HG03378 (cell line): Measurements from ENCODE around the gene RNF169.
"Not testable (repeated sequence)": the region's sequence is repeated elsewhere in the genome, so short reads cannot be mapped to it uniquely, and the experiment has no call there.

Experiments used
- ATAC-seq: cut with Tn5 transposase; IDR thresholded peaks from one replicate; pipeline ENCODE4 v1.9.1; 2021; ENCODE audit warnings: mild to moderate bottlenecking, moderate library complexity; ENCODE audit not compliant: unreplicated experiment

Gene RNF169

DNA sequence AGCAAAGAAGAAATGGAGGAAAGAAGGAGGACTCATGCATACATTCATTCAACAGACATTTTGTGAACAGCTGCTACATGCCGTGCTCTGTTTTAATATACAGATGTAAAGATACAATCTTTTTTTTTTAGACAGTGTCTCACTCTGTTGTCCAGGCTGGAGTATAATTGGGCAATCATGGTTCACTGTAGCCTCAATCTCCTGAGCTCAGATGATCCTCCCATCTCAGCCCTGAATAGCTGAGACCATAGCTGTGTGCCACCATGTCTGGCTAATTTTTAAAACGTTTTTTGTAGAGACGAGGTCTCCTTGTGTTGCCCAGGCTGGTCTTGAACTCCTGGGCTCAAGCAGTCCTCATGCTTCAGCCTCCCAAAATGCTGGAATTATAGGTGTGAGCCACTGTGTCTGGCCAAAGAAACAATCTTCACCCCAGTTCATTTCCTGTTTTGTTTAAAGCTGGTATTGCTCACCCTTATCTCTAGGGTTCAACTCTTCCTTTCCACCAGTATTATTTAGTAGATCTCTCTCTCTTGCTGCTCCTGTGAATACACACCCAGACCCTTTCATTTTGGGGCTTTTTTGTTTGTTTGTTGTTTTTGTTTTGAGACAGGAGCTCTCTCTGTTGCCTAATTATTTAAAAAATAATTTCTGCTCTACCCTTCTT, 69.8 kb downstream of the RNF169 start:
- ATAC-seq, result no peak

DNA sequence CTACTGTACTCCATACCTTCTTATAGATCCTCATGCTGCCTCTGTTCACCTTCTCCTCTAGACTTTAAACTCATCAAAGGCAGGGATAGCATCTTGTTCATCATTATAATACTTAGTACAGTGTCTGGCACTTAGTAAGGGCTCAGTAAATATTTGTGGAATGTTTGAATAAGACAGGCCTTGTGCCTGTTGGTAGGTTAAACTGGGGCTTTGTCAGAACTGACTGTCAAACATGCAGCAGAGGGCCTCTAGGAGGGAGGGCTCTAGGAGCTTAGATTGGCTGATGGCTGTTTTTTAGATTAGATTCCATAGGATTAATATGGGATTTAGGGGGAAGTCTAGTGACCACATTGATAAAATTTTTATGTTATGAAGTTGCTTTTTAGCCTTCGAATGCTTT, 70.8 kb downstream of the RNF169 start:
- no peak for ATAC-seq

DNA sequence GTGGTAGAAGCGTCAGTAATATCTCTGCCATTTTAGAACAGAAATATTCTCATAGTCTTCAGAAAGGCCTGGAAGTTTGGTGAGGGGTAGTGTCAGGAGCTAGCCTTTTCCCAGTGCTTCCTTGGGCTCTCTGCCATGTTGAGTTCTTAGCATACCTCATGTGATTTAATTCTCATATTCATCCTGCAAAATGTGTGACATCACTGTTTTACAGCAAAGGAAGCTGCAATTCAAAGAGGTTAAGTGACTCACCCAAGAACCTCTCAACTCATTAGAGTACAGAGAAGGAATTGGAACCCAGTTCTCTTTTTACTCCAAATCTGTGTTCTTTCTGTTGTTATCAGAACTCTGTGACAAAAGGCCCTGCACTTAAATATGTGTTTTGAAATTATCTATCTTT, 72.1 kb downstream of the RNF169 start:
- ATAC-seq, result no peak

DNA sequence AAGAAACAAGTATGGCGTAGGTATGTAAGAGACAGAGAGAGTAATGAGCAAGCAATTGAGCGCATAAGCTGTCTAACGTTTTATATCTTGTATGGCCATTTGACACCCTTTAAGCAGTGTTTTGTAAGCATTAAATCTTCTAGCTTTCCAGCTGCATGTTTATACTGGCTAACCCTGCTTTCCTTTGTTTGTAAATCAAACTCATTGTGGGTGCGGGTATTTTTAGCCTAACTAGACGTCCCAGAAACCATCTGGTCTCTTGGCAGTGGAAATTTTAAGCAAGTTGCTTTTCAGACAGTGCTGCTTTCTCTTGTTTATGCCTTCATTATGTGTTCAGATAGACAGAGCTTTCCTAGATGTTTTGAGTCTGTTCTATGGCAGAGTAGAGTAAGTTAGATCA, 73.5 kb downstream of the RNF169 start:
- ATAC-seq, result no peak

DNA sequence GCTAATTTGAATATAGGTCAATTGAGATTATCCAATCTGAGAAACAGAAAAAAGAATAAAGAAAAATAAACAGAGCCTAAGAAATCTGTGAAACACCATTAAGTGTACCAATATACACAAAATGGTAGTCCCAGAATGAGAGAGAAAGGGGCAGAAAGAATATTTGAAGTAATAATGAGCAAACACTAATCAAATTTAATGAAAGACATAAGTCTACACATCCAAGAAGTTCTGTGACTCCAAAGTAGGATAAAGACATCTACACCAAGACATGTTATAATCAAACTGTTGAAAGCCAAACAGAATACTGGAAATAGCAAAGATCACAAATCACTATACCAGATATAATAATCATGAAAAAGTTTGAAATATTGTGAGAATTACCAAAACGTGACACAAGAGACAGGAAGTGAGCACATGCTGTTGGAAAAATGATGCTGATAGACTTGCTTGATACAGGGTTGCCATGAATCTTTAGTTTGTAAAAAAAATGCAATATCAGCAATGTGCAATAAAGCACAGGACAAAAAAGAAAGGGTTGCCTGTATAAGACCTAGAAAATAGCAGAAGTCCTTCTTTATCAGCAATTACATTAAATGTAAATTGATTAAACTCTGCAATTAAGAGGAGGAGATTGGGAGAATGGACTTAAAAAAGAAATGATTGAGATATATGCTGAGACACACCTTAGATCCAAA, 75.8 kb downstream of the RNF169 start:
- ATAC-seq, result no peak

DNA sequence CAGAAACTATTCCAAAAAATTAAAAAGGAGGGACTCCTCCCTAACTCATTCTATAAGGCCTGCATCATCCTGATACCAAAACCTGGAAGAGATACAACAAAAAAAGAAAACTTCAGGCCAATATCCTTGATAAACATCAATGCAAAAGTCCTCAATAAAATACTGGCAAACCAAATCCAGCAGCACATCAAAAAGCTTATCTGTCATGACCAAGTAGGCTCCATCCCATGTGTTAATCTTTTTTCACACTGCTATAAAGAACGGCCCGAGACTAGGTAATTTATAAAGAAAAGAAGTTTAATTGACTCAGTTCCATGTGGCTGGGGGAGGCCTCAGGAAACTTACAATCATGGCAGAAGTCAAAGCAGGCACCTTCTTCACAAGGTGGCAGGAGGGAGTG, 76.9 kb downstream of the RNF169 start:
- ATAC-seq, result not testable (repeated sequence)

DNA sequence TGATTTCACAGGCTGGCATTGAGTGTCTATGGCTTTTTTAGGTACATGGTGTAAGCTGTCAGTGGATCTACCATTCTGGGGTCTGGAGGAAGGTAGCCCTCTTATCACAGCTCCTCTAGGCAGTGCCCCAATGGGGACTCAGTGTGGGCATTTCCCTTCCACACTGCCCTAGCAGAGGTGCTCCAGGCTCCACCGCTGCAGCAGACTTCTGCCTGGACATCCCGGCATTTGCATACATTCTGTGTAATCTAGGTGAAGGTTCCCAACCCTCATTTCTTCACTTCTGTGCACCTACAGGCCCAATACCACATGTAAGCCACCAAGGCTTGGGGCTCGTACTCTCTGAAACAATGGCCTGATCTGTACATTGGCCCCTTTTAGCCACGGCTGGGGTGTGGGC, 78.3 kb downstream of the RNF169 start:
- no peak for ATAC-seq

DNA sequence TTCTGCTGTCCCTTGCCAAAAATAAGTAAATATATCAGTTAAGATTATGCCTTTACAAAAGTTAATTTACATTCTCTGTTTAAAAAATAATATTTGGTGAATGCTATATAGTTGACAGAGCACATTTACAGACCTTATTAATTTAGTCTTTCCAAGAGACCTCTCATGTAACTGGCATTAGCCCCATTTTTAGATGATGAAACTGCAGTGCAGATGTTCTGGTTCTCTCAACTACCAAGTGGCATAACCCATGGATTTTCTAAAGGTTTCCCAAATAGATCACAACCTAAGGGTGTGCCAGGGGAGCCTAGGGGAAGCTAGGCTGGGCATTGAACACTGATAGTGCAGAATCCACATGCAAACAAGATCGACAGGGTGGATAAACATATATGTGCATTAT, 88.5 kb downstream of the RNF169 start:
- no peak for ATAC-seq

DNA sequence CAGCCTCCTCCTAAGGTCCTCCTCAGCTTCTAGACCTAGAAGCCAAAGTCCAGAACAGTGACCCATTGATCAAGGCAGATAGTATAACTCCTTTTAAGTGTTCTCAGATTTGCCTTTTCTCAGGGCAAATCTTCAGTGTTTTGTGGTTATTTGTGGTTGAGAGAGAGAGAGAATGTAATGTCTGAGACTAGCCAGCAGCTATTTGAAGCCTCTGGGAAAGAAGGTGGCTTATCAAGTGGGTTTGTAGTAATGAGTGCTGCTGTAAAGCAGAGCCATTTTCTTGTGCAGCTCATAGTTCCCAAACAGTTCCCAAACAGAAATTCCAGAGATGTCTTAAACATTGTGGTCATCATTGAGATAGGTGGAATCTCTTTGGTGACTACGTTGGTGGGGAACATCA, 89.5 kb downstream of the RNF169 start:
- no peak for ATAC-seq

DNA sequence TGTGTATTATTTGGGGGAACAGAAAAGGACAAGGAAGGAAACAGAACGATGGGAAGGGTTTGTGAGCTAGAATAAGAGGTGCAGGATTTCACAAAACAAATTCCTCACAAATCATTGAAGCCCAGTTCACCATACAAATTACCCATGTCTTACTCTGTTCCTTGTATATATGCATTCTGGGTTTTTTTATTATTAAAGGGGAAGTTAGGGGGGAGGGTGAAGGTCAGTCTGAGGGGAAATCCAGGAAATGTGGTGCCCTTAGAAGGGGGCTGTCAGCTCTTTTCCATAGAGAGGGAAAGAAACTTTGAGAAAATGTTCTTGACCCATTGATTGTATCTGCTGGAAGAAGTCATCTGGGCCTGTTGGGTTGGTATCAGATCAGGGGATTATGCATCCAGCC, 90.8 kb downstream of the RNF169 start:
- ATAC-seq, result no peak

DNA sequence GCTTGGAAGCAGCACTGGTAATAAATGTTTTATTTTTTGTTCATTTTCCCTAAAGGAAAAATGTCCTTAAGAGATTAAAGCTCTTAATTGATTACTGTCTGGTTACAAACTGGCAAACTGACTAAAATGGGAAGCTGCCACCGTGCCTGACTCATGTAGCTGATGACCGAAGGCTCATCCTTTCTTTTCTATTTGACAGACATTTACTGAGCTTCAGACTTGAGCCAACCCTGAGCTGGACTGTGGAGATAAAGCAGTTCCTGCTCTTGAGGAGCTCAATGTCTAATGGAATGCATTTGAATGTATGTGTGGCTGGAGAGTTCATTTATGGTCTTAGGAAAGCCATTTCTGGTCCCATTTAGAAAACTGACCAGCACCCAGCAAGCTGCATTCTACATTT, 91.3 kb downstream of the RNF169 start:
- no peak for ATAC-seq

DNA sequence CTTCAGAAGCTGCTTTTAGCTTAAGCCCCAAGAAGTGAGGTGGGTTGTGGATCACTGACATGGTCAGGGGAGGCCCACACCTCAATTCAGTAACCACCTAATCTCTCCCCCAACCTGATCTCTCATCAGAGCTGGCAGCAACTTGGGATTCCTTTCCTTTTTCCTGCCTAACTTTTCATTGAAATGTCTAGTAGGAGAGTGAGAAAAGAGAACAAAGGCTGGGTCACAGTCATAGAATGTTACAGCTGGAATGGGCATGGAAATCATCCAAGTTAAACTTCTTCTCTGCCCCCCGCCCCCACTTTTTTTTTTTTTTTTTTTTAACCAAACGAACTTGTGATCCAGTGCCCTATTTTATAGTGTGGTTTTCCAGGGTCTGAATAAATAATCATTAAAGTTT, 91.8 kb downstream of the RNF169 start:
- ATAC-seq, result no peak

DNA sequence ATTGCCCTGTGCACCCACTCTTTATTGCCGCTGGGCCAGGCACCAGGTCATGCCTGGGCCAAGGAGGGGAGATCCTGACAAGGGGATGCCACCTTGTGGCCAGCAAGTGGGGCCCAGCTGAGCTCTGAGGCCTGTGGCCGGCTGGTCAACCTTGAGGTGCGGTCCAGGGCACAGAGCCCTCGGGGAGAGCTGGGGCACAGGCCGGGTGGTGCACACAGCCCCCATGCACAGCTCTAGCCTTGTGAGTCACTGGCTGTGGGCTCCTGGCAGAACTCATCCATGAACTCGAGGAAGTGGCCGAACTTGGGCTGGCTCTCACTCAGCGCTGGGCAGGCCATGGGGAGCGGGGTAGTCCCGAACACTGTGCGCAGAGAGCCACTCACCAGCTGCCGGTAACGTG, 94.3 kb downstream of the RNF169 start:
- no peak for ATAC-seq

DNA sequence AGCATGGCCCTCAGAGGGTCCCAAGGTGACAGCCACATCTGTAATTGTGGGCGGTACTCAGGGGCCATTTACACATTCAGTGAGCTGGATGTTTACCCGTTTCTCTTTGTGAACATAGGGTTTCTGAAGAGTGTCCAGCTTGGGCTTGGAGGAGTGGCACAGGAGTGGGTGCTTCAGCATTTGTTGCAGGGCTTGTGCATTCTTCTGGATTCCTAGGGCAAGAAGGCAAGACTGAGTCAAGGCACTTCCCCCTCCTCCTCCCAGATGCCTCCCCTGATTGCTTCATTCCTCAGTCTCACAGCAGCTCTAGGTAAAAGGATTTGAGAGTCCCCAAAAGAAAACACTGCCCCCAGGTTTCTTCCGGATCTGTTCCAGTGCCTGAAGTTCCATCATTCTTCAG, 95.4 kb downstream of the RNF169 start:
- no peak for ATAC-seq

DNA sequence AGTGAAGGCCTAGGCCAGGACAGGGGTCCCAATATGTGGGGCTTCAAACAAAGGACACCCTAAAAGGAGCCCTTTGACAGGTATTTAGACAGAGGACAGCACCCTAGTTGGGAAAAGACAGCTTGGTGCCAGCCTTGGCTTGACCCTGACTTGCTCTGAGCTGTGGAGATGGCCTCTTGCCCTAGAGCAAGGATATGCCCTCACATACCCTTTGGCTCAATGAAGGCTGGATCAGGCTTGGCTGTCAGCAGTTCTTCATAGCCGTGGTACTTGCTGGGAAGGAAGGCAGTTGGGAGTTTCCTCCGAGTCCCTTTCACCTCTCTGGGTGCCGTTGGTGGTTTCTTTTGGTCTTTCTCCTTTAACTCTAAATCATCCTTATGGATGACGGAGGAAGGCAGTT, 96.2 kb downstream of the RNF169 start:
- no peak for ATAC-seq

DNA sequence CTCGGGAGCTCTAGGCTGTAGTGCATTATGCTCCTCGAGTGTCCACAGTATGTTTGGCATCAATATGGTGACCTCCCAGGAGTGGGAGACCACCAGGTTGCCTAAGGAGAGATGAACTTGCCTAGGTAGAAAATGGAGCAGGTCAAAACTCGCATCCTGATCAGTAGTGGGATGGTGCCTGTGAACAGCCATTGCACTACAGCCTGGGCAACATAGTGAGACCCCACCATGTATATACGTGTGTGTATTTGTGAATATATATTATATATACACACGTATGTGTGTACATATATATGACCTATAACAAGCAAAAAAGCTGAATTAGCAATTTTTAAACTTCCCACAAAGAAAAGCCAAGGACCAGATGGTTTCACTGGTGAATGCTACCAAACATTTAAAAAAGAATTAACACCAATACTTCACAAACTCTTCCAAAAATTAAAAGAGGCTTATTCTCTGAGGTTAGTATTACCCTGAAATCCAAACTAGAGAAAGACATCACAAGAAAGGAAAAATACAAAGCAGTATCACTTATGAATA, 97.4 kb downstream of the RNF169 start:
- ATAC-seq, result no peak

DNA sequence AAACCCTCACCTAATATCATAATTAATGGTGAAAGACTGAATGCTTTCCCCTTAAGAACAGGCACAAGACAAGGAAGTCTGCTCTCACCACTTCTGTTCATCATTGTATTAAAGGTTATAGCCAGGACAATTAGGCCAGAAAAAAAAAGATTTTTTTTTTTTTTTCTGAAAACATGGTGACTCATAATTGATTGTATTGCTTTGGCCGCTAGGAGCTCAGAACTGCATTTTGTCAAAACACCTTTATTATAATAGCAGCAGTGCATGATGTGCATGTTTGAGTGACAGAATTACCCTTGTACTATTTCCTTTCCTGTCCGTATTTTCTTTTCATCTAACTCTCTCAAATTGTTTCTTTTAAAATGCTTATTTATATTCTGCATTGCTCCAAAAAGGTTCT, 98.1 kb downstream of the RNF169 start:
- no peak for ATAC-seq

DNA sequence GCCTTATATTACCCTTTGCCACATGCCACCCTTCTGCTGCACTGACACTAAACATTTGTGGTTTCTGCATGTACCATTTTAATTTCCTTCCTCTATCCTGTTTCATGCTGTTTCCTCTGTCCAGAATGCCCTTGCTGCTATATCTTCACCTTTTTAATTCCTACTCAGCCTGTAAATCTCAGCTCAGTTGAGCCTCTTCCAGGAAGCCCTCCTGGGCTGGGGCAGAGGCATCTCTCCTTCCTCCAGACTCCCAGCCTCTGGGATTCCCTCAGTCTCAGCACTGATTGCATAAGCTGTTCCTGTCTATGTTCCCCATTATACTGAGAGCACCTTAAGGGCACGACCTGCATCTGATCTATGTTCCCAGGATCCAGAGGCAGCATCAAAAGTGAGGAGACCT, 98.7 kb downstream of the RNF169 start:
- ATAC-seq, result no peak

DNA sequence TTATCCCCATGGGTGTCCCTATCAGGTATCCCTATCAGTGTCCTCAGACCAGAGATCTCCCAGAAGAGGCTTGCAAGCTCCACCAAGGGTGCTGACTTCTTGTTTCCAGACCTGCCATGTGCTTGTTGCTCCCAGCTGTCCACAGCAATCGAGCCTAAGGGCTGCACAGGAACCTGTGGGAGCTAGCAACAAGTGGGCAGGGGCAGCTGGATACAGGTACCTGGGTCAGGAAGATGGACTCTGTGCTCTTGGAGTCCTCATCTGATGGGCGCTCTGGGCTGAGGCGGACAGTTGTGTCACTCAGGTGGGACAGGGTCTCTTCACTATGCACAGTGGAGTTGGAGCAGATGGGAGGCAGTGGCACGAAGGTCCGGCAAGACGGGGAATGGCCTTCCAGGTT, 99.2 kb downstream of the RNF169 start:
- no peak for ATAC-seq

DNA sequence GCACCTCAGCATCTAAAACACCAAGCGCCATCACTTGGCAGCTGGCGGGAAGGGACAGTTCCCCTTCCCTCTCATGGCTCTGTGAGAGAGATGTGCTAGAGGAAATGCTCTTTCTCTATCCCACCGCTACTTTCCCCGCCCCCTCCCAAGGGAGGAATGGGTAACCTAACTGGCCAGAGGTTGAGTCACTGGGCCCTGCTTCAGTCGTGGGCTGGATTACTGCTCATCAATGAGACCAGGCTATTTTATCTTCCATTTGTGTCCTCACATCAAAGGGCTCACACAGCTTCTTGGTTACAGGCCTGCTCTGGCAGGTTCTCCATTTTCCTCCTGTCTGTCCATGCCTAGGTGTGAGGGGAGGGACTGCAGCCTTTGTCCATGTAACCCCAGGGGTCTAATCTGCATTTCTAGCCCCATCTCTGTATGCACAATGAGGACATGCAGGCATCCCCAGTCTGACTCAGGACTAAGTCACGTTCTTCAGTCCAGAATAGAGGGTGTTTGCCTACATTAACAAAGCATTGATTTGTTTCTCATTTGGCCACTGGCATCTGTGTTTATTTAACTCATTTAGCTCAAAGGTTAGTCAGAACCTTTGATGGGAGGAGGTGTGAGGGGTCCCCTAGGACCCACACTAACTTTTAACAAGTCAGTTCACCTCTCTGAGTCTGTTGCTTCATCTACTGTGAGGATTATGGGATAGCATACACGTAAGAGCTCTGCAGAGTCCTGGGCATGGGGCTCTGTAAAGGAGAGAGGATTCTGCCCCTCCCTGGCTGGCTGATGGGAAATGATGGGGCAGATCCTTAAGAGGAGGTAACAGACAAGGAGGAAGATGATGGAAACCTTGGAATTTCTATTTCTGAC, 101.1 kb downstream of the RNF169 start:
- ATAC-seq, result no peak

DNA sequence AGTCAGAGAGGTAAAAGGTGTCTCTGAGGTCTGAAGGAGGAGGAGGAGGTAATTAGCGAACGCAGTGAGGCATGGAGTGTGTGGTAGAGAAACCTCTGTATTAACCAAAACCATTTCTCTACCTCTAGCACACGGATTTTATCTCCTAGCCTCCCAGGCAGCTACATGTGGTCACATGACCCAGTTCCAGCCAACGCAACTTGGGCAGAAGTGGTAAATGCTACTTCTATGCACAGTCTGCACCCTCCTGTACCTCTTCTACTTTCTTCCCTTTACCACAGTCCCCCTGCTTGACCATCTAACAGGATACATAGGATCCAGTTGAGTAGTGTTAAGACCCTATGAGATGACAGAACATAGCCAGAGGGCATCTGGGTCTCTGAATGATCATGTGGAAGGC, 104.6 kb downstream of the RNF169 start:
- no peak for ATAC-seq

DNA sequence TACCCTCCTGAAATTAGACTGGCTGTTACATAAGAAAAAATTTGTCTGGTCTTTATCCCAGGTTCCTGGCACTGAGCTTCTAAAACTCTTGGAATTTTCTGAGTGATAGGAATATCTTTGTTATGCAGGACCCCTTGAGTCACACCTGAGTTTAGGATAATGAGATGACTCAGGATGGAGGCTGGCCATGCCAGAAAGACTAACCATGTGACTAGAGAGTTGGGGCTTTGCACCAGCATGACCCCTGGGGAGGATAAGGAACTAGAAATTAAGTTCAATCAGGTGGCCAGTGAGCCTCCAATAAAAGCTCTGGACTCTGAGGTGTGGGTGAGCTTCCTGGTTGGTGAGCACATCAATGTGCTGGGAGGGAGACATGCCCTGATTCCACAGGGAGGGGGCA, 112.1 kb downstream of the RNF169 start:
- ATAC-seq, result no peak
